LHCN-M2 (cell line): ENCODE measurements around the gene NTF3. TPM values are rescaled to one million over a fixed set of nuclear protein-coding genes. Genes with fewer than 3 reads are reported as not detected.

Experiments used
- DNase-seq: peaks from one replicate; pipeline ENCODE4 v3.0.0-alpha.2; 2012; ENCODE audit warnings: low read depth
- total RNA-seq: library from RNA; depleted of rRNA; stranded (reverse); fragments of >200 nt; gene quantifications from 2 replicates; pipeline ENCODE4 v1.2.3, GENCODE V29; 2014

NTF3 gene
- total RNA-seq, 1 experiment from 2014 or later: 0.29 TPM

- DNase-seq: no peak
These were observed 56.2 kb downstream of the NTF3 start for GRCh38 chr12:5487948-5488625.

GRCh38 chr12:5488626-5488955 lies 56.7 kb downstream of the NTF3 start:
- DNase-seq: peak; percentile 47

GRCh38 chr12:5489017-5489416 lies 57.1 kb downstream of the NTF3 start:
- no peak for DNase-seq

- DNase-seq: no peak
These were observed 58.0 kb downstream of the NTF3 start for GRCh38 chr12:5489760-5490406.

GRCh38 chr12:5492562-5492961 lies 60.7 kb downstream of the NTF3 start:
- DNase-seq: no peak

GRCh38 chr12:5493018-5493417 lies 61.1 kb downstream of the NTF3 start:
- DNase-seq: no peak

GRCh38 chr12:5494343-5494742 lies 62.4 kb downstream of the NTF3 start:
- DNase-seq: no peak

- DNase-seq: no peak
These were observed 65.6 kb downstream of the NTF3 start for GRCh38 chr12:5497329-5498053.

- no peak for DNase-seq
These were observed 66.2 kb downstream of the NTF3 start for GRCh38 chr12:5498076-5498475.

- no peak for DNase-seq
These were observed 66.9 kb downstream of the NTF3 start for GRCh38 chr12:5498806-5499205.

- DNase-seq: peak; percentile 9
These were observed 67.8 kb downstream of the NTF3 start for GRCh38 chr12:5499566-5500330.

- no peak for DNase-seq
These were observed 68.4 kb downstream of the NTF3 start for GRCh38 chr12:5500331-5500659.

GRCh38 chr12:5503774-5504173 lies 71.9 kb downstream of the NTF3 start:
- no peak for DNase-seq

GRCh38 chr12:5505116-5505515 lies 73.2 kb downstream of the NTF3 start:
- no peak for DNase-seq

GRCh38 chr12:5505751-5506150 lies 73.8 kb downstream of the NTF3 start:
- no peak for DNase-seq

GRCh38 chr12:5506295-5506694 lies 74.4 kb downstream of the NTF3 start:
- no peak for DNase-seq

GRCh38 chr12:5506821-5507231 lies 74.9 kb downstream of the NTF3 start:
- DNase-seq: no peak

GRCh38 chr12:5507401-5507935 lies 75.6 kb downstream of the NTF3 start:
- DNase-seq: no peak

GRCh38 chr12:5507944-5508343 lies 76.0 kb downstream of the NTF3 start:
- no peak for DNase-seq

GRCh38 chr12:5509102-5509501 lies 77.2 kb downstream of the NTF3 start:
- DNase-seq: no peak

- DNase-seq: no peak
These were observed 77.6 kb downstream of the NTF3 start for GRCh38 chr12:5509557-5509956.

- no peak for DNase-seq
These were observed 78.4 kb downstream of the NTF3 start for GRCh38 chr12:5510251-5510805.
